ENCODE results near the gene S1PR4. TPM values are rescaled to one million over a fixed set of nuclear protein-coding genes. Genes with fewer than 3 reads are reported as not detected.
A peak's percentile ranks its signal among the peaks of the same experiment; 100 is the strongest.

The S1PR4 gene
- total and polyA plus RNA-seq, 2 experiments from 2014 or later, result 0.24 TPM; not detected in 1

DNA sequence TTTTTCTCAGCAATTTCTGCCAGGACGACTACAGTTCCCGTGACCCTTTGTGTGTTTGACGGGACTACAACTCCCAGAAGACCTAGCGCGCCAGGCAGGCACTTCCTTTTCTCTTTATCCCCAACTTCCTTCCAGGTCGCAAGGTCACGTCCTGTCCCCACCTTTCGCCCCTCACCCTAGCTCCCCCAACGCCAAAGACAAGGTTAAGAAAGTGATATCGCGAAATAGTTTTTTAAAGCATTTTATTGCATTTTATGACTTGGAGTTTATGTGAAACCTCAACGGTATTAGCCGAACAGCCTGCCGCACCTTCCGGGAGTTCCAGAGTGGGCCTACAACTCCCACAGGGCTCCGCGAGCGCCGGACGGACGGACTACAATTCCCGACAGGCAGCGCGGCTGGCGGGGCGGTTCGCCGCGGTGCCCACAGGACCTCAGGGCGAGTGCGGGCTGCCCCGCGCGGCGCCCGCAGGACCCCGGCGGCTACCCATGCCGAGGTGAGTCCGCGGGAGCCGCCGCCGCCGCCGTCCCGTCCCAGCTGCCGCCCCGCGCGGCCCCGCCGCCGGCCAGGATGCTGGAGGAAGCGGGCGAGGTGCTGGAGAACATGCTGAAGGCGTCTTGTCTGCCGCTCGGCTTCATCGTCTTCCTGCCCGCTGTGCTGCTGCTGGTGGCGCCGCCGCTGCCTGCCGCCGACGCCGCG is 7.0 kb downstream of the S1PR4 start, which contains the start of gene NCLN:
Gene NCLN (plus strand): TSS at position 470 of the 699 bp plus-strand sequence. CDS start 101 bp downstream, at position 571.
- H3K27ac Mint-ChIP-seq, result peak within 1 kb of the TSS; percentile 99
- Histone ChIP-seq H4K20me1 (replicated peaks; ENCODE audit: insufficient read depth) (peaks cover 16% of the 10 kb centered on the region), H2AFZ (peak within 1 kb of the TSS; percentile 90), H3K79me2 (replicated peaks; ENCODE audit: insufficient read depth) (peaks cover 48% of the 10 kb centered on the region), H3F3A (replicated peaks; ENCODE audit: low read depth) (no peaks in the 10 kb centered on the region), H3K27me3 (ENCODE audit: insufficient read depth) (no peaks in the 10 kb centered on the region), H3K4me3 (peak within 1 kb of the TSS; percentile 62), H3K4me2 (peak within 1 kb of the TSS; percentile 93), H3K4me1 (ENCODE audit: insufficient read depth) (peaks cover 6% of the 10 kb centered on the region; the same call in 1 of the 2 replicates), H3K36me3 (ENCODE audit: insufficient read depth) (no peaks in the 10 kb centered on the region), H3K27ac (ENCODE audit: low read depth) (no peak within 1 kb of the TSS), H3K9me2 (ENCODE audit: insufficient read depth) (no peaks in the 10 kb centered on the region)
- H3K4me1 Mint-ChIP-seq, result peaks cover 22% of the 10 kb centered on the region
- no peaks in the 10 kb centered on the region for H3K9me3 Mint-ChIP-seq
- H3K36me3 Mint-ChIP-seq (ENCODE audit: low read depth), result peaks cover 4% of the 10 kb centered on the region; the same call in 2 of the 3 replicates
- H3K4me3 Mint-ChIP-seq, result peak within 1 kb of the TSS; percentile 98
- peaks cover 17% of the 10 kb centered on the region for H3K27me3 Mint-ChIP-seq (ENCODE audit: insufficient read depth, low read depth, poor library complexity)
- DNase-seq (ENCODE audit: low spot score) (peak; percentile 95), ATAC-seq (peak; percentile 89)
- TF ChIP-seq, protein P1, sequence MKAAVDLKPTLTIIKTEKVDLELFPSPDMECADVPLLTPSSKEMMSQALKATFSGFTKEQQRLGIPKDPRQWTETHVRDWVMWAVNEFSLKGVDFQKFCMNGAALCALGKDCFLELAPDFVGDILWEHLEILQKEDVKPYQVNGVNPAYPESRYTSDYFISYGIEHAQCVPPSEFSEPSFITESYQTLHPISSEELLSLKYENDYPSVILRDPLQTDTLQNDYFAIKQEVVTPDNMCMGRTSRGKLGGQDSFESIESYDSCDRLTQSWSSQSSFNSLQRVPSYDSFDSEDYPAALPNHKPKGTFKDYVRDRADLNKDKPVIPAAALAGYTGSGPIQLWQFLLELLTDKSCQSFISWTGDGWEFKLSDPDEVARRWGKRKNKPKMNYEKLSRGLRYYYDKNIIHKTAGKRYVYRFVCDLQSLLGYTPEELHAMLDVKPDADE (IDR thresholded peaks at IDR 0.05), result peak; percentile 94
- peak; percentile 51; the same call in 1 of the 2 replicates for TF ChIP-seq POLR2AphosphoS5 (IDR thresholded peaks at IDR 0.05; ENCODE audit: low read depth)
- no peak for TF ChIP-seq ZNF114 (CRISPR knock-in tag; IDR thresholded peaks at IDR 0.05)
- TF ChIP-seq, protein P2, sequence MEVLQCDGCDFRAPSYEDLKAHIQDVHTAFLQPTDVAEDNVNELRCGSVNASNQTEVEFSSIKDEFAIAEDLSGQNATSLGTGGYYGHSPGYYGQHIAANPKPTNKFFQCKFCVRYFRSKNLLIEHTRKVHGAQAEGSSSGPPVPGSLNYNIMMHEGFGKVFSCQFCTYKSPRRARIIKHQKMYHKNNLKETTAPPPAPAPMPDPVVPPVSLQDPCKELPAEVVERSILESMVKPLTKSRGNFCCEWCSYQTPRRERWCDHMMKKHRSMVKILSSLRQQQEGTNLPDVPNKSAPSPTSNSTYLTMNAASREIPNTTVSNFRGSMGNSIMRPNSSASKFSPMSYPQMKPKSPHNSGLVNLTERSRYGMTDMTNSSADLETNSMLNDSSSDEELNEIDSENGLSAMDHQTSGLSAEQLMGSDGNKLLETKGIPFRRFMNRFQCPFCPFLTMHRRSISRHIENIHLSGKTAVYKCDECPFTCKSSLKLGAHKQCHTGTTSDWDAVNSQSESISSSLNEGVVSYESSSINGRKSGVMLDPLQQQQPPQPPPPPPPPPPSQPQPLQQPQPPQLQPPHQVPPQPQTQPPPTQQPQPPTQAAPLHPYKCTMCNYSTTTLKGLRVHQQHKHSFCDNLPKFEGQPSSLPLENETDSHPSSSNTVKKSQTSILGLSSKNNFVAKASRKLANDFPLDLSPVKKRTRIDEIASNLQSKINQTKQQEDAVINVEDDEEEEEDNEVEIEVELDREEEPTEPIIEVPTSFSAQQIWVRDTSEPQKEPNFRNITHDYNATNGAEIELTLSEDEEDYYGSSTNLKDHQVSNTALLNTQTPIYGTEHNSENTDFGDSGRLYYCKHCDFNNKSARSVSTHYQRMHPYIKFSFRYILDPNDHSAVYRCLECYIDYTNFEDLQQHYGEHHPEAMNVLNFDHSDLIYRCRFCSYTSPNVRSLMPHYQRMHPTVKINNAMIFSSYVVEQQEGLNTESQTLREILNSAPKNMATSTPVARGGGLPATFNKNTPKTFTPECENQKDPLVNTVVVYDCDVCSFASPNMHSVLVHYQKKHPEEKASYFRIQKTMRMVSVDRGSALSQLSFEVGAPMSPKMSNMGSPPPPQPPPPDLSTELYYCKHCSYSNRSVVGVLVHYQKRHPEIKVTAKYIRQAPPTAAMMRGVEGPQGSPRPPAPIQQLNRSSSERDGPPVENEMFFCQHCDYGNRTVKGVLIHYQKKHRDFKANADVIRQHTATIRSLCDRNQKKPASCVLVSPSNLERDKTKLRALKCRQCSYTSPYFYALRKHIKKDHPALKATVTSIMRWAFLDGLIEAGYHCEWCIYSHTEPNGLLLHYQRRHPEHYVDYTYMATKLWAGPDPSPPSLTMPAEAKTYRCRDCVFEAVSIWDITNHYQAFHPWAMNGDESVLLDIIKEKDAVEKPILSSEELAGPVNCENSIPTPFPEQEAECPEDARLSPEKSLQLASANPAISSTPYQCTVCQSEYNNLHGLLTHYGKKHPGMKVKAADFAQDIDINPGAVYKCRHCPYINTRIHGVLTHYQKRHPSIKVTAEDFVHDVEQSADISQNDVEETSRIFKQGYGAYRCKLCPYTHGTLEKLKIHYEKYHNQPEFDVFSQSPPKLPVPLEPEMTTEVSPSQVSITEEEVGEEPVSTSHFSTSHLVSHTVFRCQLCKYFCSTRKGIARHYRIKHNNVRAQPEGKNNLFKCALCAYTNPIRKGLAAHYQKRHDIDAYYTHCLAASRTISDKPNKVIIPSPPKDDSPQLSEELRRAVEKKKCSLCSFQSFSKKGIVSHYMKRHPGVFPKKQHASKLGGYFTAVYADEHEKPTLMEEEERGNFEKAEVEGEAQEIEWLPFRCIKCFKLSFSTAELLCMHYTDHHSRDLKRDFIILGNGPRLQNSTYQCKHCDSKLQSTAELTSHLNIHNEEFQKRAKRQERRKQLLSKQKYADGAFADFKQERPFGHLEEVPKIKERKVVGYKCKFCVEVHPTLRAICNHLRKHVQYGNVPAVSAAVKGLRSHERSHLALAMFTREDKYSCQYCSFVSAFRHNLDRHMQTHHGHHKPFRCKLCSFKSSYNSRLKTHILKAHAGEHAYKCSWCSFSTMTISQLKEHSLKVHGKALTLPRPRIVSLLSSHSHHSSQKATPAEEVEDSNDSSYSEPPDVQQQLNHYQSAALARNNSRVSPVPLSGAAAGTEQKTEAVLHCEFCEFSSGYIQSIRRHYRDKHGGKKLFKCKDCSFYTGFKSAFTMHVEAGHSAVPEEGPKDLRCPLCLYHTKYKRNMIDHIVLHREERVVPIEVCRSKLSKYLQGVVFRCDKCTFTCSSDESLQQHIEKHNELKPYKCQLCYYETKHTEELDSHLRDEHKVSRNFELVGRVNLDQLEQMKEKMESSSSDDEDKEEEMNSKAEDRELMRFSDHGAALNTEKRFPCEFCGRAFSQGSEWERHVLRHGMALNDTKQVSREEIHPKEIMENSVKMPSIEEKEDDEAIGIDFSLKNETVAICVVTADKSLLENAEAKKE (CRISPR knock-in tag; IDR thresholded peaks at IDR 0.05), result no peak

Measured in GM23338 (cell line).